Spleen (tissue), 7 donors: ENCODE measurements around the gene CHTOP.

Experiments
- CTCF ChIP-seq, 11 experiments: fragments of 200-600 bp in 7 of 11; fragments of 450-650 bp in 4 of 11; sonication (generic) in 4 of 11; IDR thresholded peaks in 8 of 11; conservative IDR thresholded peaks in 3 of 11; 1 replicate in 7 of 11; 2 replicates in 4 of 11; pipeline versions ENCODE4 v1.4.0 to v1.8.0; 2016 to 2021; ENCODE audit warnings: antibody characterized with exemption in 11 of 11, inconsistent platforms in 4 of 11, mild to moderate bottlenecking in 1 of 11
- POLR2A ChIP-seq, 3 donors: fragments of 450-650 bp; IDR thresholded peaks; one replicate each; pipeline ENCODE4 v1.5.1; 2017; ENCODE audit warnings: antibody characterized with exemption in 3 of 3, mild to moderate bottlenecking in 1 of 3
- donor health status: DM: no; HTN: no; CAD: no; lungs with moderate emphysema.
- donor health status: DM: no; HTN: no; CAD: no.
- donor health status: DM: no; HTN: no; CAD: no.

GRCh38 chr1:153592748-153593147 is 41.1 kb upstream of the CHTOP start:
- TF ChIP-seq CTCF (IDR thresholded peaks at IDR 0.05 in 8 of 11, conservative IDR thresholded peaks at IDR 0.05 in 3 of 11), result no peak
- TF ChIP-seq POLR2A (IDR thresholded peaks at IDR 0.05), result no peak
